ENCODE results near the gene MYMK.

The MYMK gene

GRCh38 chr9:133521122-133522072 lies 3.4 kb downstream of the MYMK start:
- no peak overlapping the region for H3K4me3 ChIP-seq (ENCODE audit: low read length)
- H3K79me2 ChIP-seq (ENCODE audit: control insufficient read depth, low read length) = no peaks in the 10 kb centered on the region
- no peaks in the 10 kb centered on the region for H4K20me1 ChIP-seq (ENCODE audit: control insufficient read depth, insufficient read depth, low read depth, low read length)
- TF ChIP-seq, protein P1, sequence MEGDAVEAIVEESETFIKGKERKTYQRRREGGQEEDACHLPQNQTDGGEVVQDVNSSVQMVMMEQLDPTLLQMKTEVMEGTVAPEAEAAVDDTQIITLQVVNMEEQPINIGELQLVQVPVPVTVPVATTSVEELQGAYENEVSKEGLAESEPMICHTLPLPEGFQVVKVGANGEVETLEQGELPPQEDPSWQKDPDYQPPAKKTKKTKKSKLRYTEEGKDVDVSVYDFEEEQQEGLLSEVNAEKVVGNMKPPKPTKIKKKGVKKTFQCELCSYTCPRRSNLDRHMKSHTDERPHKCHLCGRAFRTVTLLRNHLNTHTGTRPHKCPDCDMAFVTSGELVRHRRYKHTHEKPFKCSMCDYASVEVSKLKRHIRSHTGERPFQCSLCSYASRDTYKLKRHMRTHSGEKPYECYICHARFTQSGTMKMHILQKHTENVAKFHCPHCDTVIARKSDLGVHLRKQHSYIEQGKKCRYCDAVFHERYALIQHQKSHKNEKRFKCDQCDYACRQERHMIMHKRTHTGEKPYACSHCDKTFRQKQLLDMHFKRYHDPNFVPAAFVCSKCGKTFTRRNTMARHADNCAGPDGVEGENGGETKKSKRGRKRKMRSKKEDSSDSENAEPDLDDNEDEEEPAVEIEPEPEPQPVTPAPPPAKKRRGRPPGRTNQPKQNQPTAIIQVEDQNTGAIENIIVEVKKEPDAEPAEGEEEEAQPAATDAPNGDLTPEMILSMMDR (IDR thresholded peaks at IDR 0.05; ENCODE audit: low read depth, low read length, poor library complexity, severe bottlenecking) = no peak
- no peak for TF ChIP-seq EZH2phosphoT487 (IDR thresholded peaks at IDR 0.05; ENCODE audit: borderline replicate concordance, low read length)
- H3K4me2 ChIP-seq (ENCODE audit: low read length) = no peak overlapping the region
- no peaks in the 10 kb centered on the region for H3F3A ChIP-seq (ENCODE audit: control insufficient read depth, insufficient read depth)
- no peaks in the 10 kb centered on the region for H3K36me3 ChIP-seq (ENCODE audit: control insufficient read depth, low read length)
- H3K4me1 ChIP-seq (ENCODE audit: control insufficient read depth, low read length) = no peaks in the 10 kb centered on the region
- H3K9me2 ChIP-seq (replicated peaks; ENCODE audit: control insufficient read depth, low read length) = no peaks in the 10 kb centered on the region
- H3K27me3 ChIP-seq (ENCODE audit: control insufficient read depth, low read length) = peaks cover 3% of the 10 kb centered on the region
- H3K9me3 ChIP-seq (ENCODE audit: control insufficient read depth, insufficient read depth, low read length) = no peaks in the 10 kb centered on the region
- H3K27ac ChIP-seq (ENCODE audit: low read depth, low read length) = no peak overlapping the region

DNA sequence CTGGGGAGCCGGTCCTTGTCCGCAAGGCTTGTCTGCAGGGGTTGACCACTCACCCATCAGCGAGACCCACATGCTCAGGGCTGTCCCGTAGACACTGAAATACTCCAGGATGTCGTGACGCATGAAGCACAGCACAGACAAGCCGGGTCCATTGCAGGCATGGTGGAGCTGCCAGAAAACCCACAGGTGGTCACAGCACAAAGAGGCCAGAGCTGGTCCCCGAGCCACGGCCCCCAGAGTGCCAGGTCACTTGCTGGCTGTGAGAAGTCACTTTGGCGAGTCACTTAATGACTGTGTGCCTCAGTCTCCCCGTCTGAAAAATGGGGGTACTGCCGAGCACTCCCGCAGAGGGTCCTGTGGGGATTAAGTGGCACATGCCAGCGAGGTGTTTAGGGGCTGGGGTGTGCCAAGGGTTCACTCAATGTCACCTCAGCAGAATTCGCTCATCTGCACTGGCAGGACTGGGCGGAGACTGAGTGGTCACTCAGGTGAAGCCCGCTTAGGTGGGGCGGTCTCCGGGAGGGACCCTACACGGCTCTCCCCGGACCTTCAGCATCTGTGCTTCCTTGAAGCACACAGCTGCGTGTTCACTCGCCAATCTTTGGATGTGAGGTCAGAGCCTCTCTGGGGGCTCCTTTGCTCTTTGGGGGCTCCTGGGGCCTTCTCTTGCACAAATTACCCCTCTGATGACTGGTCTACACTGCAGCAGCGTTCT lies 4.5 kb downstream of the MYMK start:
- no peaks in the 10 kb centered on the region for H3K79me2 ChIP-seq (ENCODE audit: control insufficient read depth, low read length)
- peaks cover 3% of the 10 kb centered on the region for H3K27me3 ChIP-seq (ENCODE audit: control insufficient read depth, low read length)
- H3K9me3 ChIP-seq (ENCODE audit: control insufficient read depth, insufficient read depth, low read length) = no peaks in the 10 kb centered on the region
- no peaks in the 10 kb centered on the region for H3K9me2 ChIP-seq (replicated peaks; ENCODE audit: control insufficient read depth, low read length)
- H3K4me3 ChIP-seq (ENCODE audit: low read length) = no peak overlapping the region
- H3K4me2 ChIP-seq (ENCODE audit: low read length) = no peak overlapping the region
- no peaks in the 10 kb centered on the region for H3K4me1 ChIP-seq (ENCODE audit: control insufficient read depth, low read length)
- TF ChIP-seq, protein P1 (IDR thresholded peaks at IDR 0.05; ENCODE audit: low read depth, low read length, poor library complexity, severe bottlenecking) = no peak
- no peak for TF ChIP-seq EZH2phosphoT487 (IDR thresholded peaks at IDR 0.05; ENCODE audit: borderline replicate concordance, low read length)
- H3K36me3 ChIP-seq (ENCODE audit: control insufficient read depth, low read length) = no peaks in the 10 kb centered on the region
- H4K20me1 ChIP-seq (ENCODE audit: control insufficient read depth, insufficient read depth, low read depth, low read length) = no peaks in the 10 kb centered on the region
- no peaks in the 10 kb centered on the region for H3F3A ChIP-seq (ENCODE audit: control insufficient read depth, insufficient read depth)
- no peak overlapping the region for H3K27ac ChIP-seq (ENCODE audit: low read depth, low read length)

DNA sequence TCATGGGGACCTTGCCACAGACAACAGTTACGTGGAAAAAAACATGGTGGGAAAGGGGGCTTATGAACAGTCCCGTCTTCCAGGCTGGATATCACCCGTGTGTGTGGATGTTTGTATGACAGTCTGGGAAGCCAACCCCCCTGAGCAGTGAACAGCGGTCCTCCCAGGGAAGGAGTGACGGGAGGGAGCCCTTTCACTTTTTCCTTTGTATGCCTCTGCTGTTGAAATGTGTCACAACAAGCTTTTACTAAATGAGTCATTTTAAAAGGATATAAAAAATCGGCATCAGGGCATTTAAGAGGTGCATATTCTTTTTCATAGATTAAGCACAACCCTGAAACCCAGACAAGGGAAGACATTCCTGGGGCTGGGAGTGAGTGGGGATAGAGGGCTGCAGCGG lies 5.1 kb downstream of the MYMK start:
- Histone ChIP-seq H3K27me3 (ENCODE audit: control insufficient read depth, low read length) (peaks cover 3% of the 10 kb centered on the region), H3K4me2 (ENCODE audit: low read length) (no peak overlapping the region), H3K9me2 (replicated peaks; ENCODE audit: control insufficient read depth, low read length) (no peaks in the 10 kb centered on the region), H4K20me1 (ENCODE audit: control insufficient read depth, insufficient read depth, low read depth, low read length) (no peaks in the 10 kb centered on the region), H3K36me3 (ENCODE audit: control insufficient read depth, low read length) (no peaks in the 10 kb centered on the region), H3K27ac (ENCODE audit: low read depth, low read length) (no peak overlapping the region), H3K4me3 (ENCODE audit: low read length) (no peak overlapping the region), H3F3A (ENCODE audit: control insufficient read depth, insufficient read depth) (no peaks in the 10 kb centered on the region), H3K9me3 (ENCODE audit: control insufficient read depth, insufficient read depth, low read length) (no peaks in the 10 kb centered on the region), H3K4me1 (ENCODE audit: control insufficient read depth, low read length) (no peaks in the 10 kb centered on the region), H3K79me2 (ENCODE audit: control insufficient read depth, low read length) (no peaks in the 10 kb centered on the region)
- TF ChIP-seq EZH2phosphoT487 (IDR thresholded peaks at IDR 0.05; ENCODE audit: borderline replicate concordance, low read length) = no peak
- TF ChIP-seq, protein P1 (IDR thresholded peaks at IDR 0.05; ENCODE audit: low read depth, low read length, poor library complexity, severe bottlenecking) = no peak

Measured in DOHH2 (cell line).